HEK293 (cell line): ENCODE measurements around the gene SCAMP5.
A peak's percentile ranks its signal among the peaks of the same experiment; 100 is the strongest.

Experiments used
- CTCF ChIA-PET: fragments of 350-600 bp; formaldehyde crosslinking; extraction: SDS; loops from one replicate; lab custom pipeline; 2021; ENCODE audit warnings: antibody characterized with exemption; lab: Yijun Ruan, JAX
- POLR2A ChIA-PET: fragments of 300-600 bp; formaldehyde crosslinking; extraction: SDS; loops from one replicate; lab custom pipeline; 2020; ENCODE audit warnings: antibody characterized with exemption, inconsistent platforms; lab: Yijun Ruan, JAX
- H3K27ac ChIP-seq: fragments of 200-500 bp; sonication (Bioruptor generic); 2 replicates; pipeline ENCODE4 v1.5.1; 2014; ENCODE audit warnings: low read depth, low read length, control low read depth, inconsistent platforms; ENCODE audit errors: extremely low read depth
- H3K36me3 ChIP-seq, 2 experiments: fragments of 200-500 bp in 1 of 2; sonication (Bioruptor generic) in 1 of 2; 1 replicate in 1 of 2; 2 replicates in 1 of 2; pipeline ENCODE4 v1.5.1; 2014 to 2017; ENCODE audit warnings: inconsistent platforms in 2 of 2, low read length in 2 of 2; ENCODE audit not compliant: control insufficient read depth in 2 of 2, insufficient read depth in 1 of 2
- H3K4me1 ChIP-seq: fragments of 200-500 bp; sonication (Bioruptor generic); 2 replicates; pipeline ENCODE4 v1.5.1; 2014; ENCODE audit warnings: mild to moderate bottlenecking, low read length, inconsistent platforms; ENCODE audit not compliant: control insufficient read depth, insufficient read depth
- H3K4me3 ChIP-seq: 2 replicates; pipeline ENCODE4 v1.5.1; 2011; ENCODE audit warnings: low read depth, mild to moderate bottlenecking, control low read depth, low read length, moderate library complexity
- H3K9me3 ChIP-seq: fragments of 200-500 bp; sonication (Bioruptor generic); 2 replicates; pipeline ENCODE4 v1.5.1; 2014; ENCODE audit warnings: low read depth, low read length, inconsistent platforms; ENCODE audit not compliant: control insufficient read depth, insufficient read depth
- ATF2 ChIP-seq: fragments of 450-650 bp; formaldehyde crosslinking; IDR thresholded peaks from 2 replicates; pipeline ENCODE4 v1.5.1; 2016; ENCODE audit warnings: missing biosample characterization, missing genetic modification characterization, low read depth
- EGR2 ChIP-seq: fragments of 450-650 bp; formaldehyde crosslinking; IDR thresholded peaks from 2 replicates; pipeline ENCODE4 v1.5.1; 2016; ENCODE audit warnings: low read depth, missing biosample characterization, missing genetic modification characterization
- GLI4 ChIP-seq: fragments of 450-650 bp; formaldehyde crosslinking; IDR thresholded peaks from 2 replicates; pipeline ENCODE4 v1.5.1; 2016; ENCODE audit warnings: missing biosample characterization, missing genetic modification characterization
- GLIS1 ChIP-seq: fragments of 450-650 bp; formaldehyde crosslinking; IDR thresholded peaks from 2 replicates; pipeline ENCODE4 v1.5.1; 2016; ENCODE audit warnings: missing biosample characterization, missing genetic modification characterization
- KLF7 ChIP-seq: fragments of 450-650 bp; formaldehyde crosslinking; IDR thresholded peaks from 2 replicates; pipeline ENCODE4 v1.5.1; 2016; ENCODE audit warnings: missing biosample characterization, missing genetic modification characterization, borderline replicate concordance
- MZF1 ChIP-seq: fragments of 450-650 bp; formaldehyde crosslinking; IDR thresholded peaks from 2 replicates; pipeline ENCODE4 v1.5.1; 2017; ENCODE audit warnings: missing biosample characterization, missing genetic modification characterization, borderline replicate concordance
- SP2 ChIP-seq: fragments of 450-650 bp; formaldehyde crosslinking; IDR thresholded peaks from 2 replicates; pipeline ENCODE4 v1.5.1; 2016; ENCODE audit warnings: missing biosample characterization, missing genetic modification characterization
- ZBTB49 ChIP-seq: fragments of 450-650 bp; formaldehyde crosslinking; IDR thresholded peaks from 2 replicates; pipeline ENCODE4 v1.5.1; 2016; ENCODE audit warnings: missing biosample characterization, missing genetic modification characterization, low read depth
- ZBTB6 ChIP-seq: fragments of 450-650 bp; formaldehyde crosslinking; IDR thresholded peaks from 2 replicates; pipeline ENCODE4 v1.5.1; 2017; ENCODE audit warnings: missing biosample characterization, missing genetic modification characterization
- ZFHX2 ChIP-seq: fragments of 450-650 bp; formaldehyde crosslinking; conservative IDR thresholded peaks from 2 replicates; pipeline ENCODE4 v1.5.1; 2016; ENCODE audit warnings: missing biosample characterization, missing genetic modification characterization
- ZNF174 ChIP-seq: fragments of 450-650 bp; formaldehyde crosslinking; IDR thresholded peaks from 2 replicates; pipeline ENCODE4 v1.5.0; 2017; ENCODE audit warnings: missing biosample characterization, mild to moderate bottlenecking, missing genetic modification characterization
- ZNF202 ChIP-seq: fragments of 450-650 bp; formaldehyde crosslinking; IDR thresholded peaks from 2 replicates; pipeline ENCODE4 v1.5.1; 2016; ENCODE audit warnings: missing biosample characterization, missing genetic modification characterization, borderline replicate concordance
- ZNF24 ChIP-seq: fragments of 450-650 bp; formaldehyde crosslinking; IDR thresholded peaks from 2 replicates; pipeline ENCODE4 v1.5.1; 2016; ENCODE audit warnings: missing biosample characterization, missing genetic modification characterization
- ZNF280C ChIP-seq: fragments of 450-650 bp; formaldehyde crosslinking; IDR thresholded peaks from 2 replicates; pipeline ENCODE4 v1.5.1; 2016; ENCODE audit warnings: missing biosample characterization, missing genetic modification characterization
- ZNF398 ChIP-seq: fragments of 450-650 bp; formaldehyde crosslinking; IDR thresholded peaks from 2 replicates; pipeline ENCODE4 v1.5.1; 2017; ENCODE audit warnings: missing biosample characterization, missing genetic modification characterization
- ZNF530 ChIP-seq: fragments of 450-650 bp; formaldehyde crosslinking; IDR thresholded peaks from 2 replicates; pipeline ENCODE4 v1.5.1; 2016; ENCODE audit warnings: low read depth, missing biosample characterization, missing genetic modification characterization
- ZNF549 ChIP-seq: fragments of 450-650 bp; IDR thresholded peaks from 2 replicates; pipeline ENCODE4 v1.5.1; 2018; ENCODE audit warnings: missing biosample characterization, missing genetic modification characterization, mild to moderate bottlenecking, inconsistent platforms, moderate library complexity
- ZNF664 ChIP-seq: fragments of 450-650 bp; formaldehyde crosslinking; IDR thresholded peaks from 2 replicates; pipeline ENCODE4 v1.5.1; 2016; ENCODE audit warnings: missing biosample characterization, missing genetic modification characterization
- ZNF670 ChIP-seq: fragments of 450-650 bp; formaldehyde crosslinking; IDR thresholded peaks from 2 replicates; pipeline ENCODE4 v1.5.1; 2016; ENCODE audit warnings: missing biosample characterization, missing genetic modification characterization, low read depth

The SCAMP5 gene

GRCh38 chr15:74995779-74996765 lies 709 bp downstream of the SCAMP5 start (continued):
- TF ChIP-seq GLIS1 (peak; percentile 38; the same call in 1 of the 2 replicates), ZNF202 (no peak), ZNF280C (tag by site-specific recombination) (no peak), ZNF549 (no peak), ATF2 (tag by site-specific recombination) (peak; percentile 69)

- H3K27ac ChIP-seq = no peak overlapping the region
- H3K36me3 ChIP-seq = no peaks in the 10 kb centered on the region
- H3K9me3 ChIP-seq = no peaks in the 10 kb centered on the region
- H3K4me3 ChIP-seq = no peak overlapping the region
- ChIA-PET CTCF (interaction anchor here (1.1 kb wide), 1 partner anchor 32 kb away, joined by 3 read pairs; no protein-coding TSS in a partner anchor), POLR2A (interaction anchor here (3.0 kb wide), 1 partner anchor 26 kb away, joined by 22 read pairs; the partner anchor contains the start of gene PPCDC)
- H3K4me1 ChIP-seq = no peaks in the 10 kb centered on the region; the same call in 1 of the 2 replicates
- TF ChIP-seq KLF7 (tag by site-specific recombination) = no peak
- 0 out of 2 replicates have a peak, but pooled peaks have one; percentile 24 for TF ChIP-seq MZF1 (tag by site-specific recombination)
- no peak for TF ChIP-seq ZBTB49 (tag by site-specific recombination)
- no peak for TF ChIP-seq ZNF664 (tag by site-specific recombination)
- TF ChIP-seq SP2 (tag by site-specific recombination) = peak; percentile 28; the same call in 1 of the 2 replicates
- peak; percentile 53; the same call in 1 of the 2 replicates for TF ChIP-seq ZNF398 (tag by site-specific recombination)
Observed at GRCh38 chr15:74997141-74997540, 1.8 kb downstream of the SCAMP5 start.

GRCh38 chr15:74997543-74997942 lies 2.2 kb downstream of the SCAMP5 start:
- POLR2A ChIA-PET = no interaction called here
- CTCF ChIA-PET = interaction anchor here (1.1 kb wide), 1 partner anchor 32 kb away, joined by 3 read pairs; no protein-coding TSS in a partner anchor
- H3K4me1 ChIP-seq = no peaks in the 10 kb centered on the region; the same call in 1 of the 2 replicates
- H3K27ac ChIP-seq = no peak overlapping the region
- H3K36me3 ChIP-seq = no peaks in the 10 kb centered on the region
- no peaks in the 10 kb centered on the region for H3K9me3 ChIP-seq
- H3K4me3 ChIP-seq = no peak overlapping the region
- TF ChIP-seq EGR2 (tag by site-specific recombination) = peak; percentile 95
- no peak for TF ChIP-seq ZNF24 (tag by site-specific recombination)
- no peak for TF ChIP-seq ZNF174
- TF ChIP-seq ZNF670 (tag by site-specific recombination) = no peak
- TF ChIP-seq ZFHX2 (tag by site-specific recombination) = peak; percentile 96
- no peak for TF ChIP-seq ZNF530 (tag by site-specific recombination)
- TF ChIP-seq ZBTB6 (tag by site-specific recombination) = no peak
- TF ChIP-seq GLI4 (tag by site-specific recombination) = peak; percentile 75; the same call in 1 of the 2 replicates
